ENCODE measurements around the gene CST5.
"Not testable (repeated sequence)": the region's sequence is repeated elsewhere in the genome, so short reads cannot be mapped to it uniquely, and the experiment has no call there.

The CST5 gene

DNA sequence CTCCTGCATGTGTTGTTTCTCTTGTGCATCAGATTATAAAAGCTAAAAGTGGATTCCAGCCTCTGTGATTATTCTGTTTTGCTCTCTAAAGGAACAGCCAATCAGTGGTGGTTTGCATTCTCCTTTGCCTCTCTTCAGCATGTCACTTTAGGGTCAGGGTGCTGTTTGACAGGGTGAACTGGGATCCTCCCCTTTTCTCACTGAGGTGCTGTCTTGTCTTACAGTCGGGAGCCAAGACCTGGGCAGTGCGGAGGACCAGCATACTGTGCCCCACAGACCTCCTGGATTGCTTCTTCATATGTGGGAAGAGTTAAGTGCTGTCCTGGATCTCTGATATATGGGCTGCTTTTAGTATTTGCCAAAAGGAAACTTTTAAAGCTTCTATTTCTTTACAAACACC lies 37.9 kb downstream of the CST5 start:
- DNase-seq (ENCODE audit: low read depth in 3 of 3), result no peak

- DNase-seq (ENCODE audit: low read depth in 3 of 3), result no peak
Observed at GRCh38 chr20:23835716-23836115, 43.8 kb downstream of the CST5 start.

GRCh38 chr20:23832775-23833513 lies 46.6 kb downstream of the CST5 start:
- no peak for DNase-seq (ENCODE audit: low read depth in 3 of 3)

- DNase-seq (ENCODE audit: low read depth in 3 of 3), result not testable (repeated sequence)
Observed at GRCh38 chr20:23831961-23832360, 47.6 kb downstream of the CST5 start.

DNA sequence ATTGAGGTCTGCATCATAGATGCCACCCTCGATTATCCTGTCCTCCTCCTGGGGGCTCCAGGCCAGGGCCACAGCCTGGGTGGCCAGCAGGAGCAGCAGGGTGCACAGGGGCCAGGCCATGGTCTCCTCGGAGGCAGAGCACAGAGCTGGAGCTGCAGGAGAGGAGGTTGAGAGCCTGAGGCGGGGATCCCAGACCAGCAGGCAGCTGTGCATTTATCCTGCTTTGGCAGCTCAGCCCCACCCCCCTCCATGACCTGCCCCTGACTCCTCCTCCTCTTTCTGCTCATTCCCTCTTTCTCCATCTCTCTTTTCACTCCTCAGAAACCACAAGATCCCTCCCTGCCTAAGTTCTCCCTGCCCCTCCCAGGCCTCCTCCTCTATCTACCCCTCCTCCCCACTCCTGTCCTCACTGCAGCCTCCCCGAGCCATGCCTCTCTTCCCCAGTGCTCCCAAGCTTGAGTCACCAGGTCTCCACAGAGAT lies 53.0 kb downstream of the CST5 start, which contains the start of gene CST2:
CST2 (minus strand) TSS at position 189 of the 481 bp plus-strand sequence; CDS start at position 120, 69 bp downstream.
- DNase-seq (ENCODE audit: low read depth in 3 of 3), result no peak
